ENCODE results near the gene PLXNA2. TPM values are rescaled to one million over a fixed set of nuclear protein-coding genes. Genes with fewer than 3 reads are reported as not detected.

The PLXNA2 gene
- 0.17 TPM for polyA plus RNA-seq (2013)

GRCh38 chr1:208243967-208244916 lies at the start of gene PLXNA2:
Gene PLXNA2 (minus strand): TSS chr1:208244384. CDS start chr1:208217922, 26,462 bp downstream.
- POLR2A ChIA-PET: no interaction called here
- peak; percentile 67 to 83 (median 76) for DNase-seq
- peaks cover 3 to 26% (median 24%) of the 10 kb centered on the region in 4 experiments for H3K4me1 ChIP-seq (ENCODE audit: control extremely low read depth in 1 of 4, control insufficient read depth in 4 of 4, insufficient read depth in 4 of 4, low read length in 3 of 4)

GRCh38 chr1:208292908-208293307 lies 48.7 kb upstream of the PLXNA2 start:
- no peak for DNase-seq
- Histone ChIP-seq H3K4me1 (ENCODE audit: control extremely low read depth in 1 of 4, control insufficient read depth in 4 of 4, insufficient read depth in 4 of 4, low read length in 3 of 4) (no peaks in the 10 kb centered on the region), H3K27me3 (replicated peaks in 2 of 5; ENCODE audit: control insufficient read depth in 4 of 5, insufficient read depth in 5 of 5, low read length in 4 of 5) (peaks cover 0 to 10% (median 2%) of the 10 kb centered on the region in 5 experiments), H3K36me3 (ENCODE audit: control insufficient read depth in 4 of 4, insufficient read depth in 4 of 4, low read length in 3 of 4) (no peaks in the 10 kb centered on the region), H3K27ac (ENCODE audit: insufficient read depth in 1 of 2, low read depth in 1 of 2, low read length in 2 of 2, poor library complexity in 1 of 2, severe bottlenecking in 2 of 2) (no peak overlapping the region), H3K4me3 (ENCODE audit: control insufficient read depth in 1 of 7, extremely low read depth in 1 of 7, insufficient read depth in 4 of 7, low read depth in 2 of 7, low read length in 6 of 7) (no peak overlapping the region), H3K9me3 (ENCODE audit: control extremely low read depth in 1 of 5, control insufficient read depth in 4 of 5, insufficient read depth in 2 of 5, low read depth in 1 of 5, low read length in 4 of 5) (no peaks in the 10 kb centered on the region)
- POLR2A ChIA-PET: no interaction called here
- 100% methylated on average over 1 of the region's 2 CpGs for WGBS (ENCODE audit: insufficient coverage)
- CTCF ChIA-PET: no interaction called here

More at GRCh38 chr1:208243967-208244916, at the start of gene PLXNA2:
- CTCF ChIA-PET: interaction anchor here (0.6 to 11.5 kb wide), 23 partner anchors 10 to 346 kb away, joined by 3 to 160 read pairs (median 4); no protein-coding TSS in a partner anchor
- H3K36me3 ChIP-seq (ENCODE audit: control insufficient read depth in 4 of 4, insufficient read depth in 4 of 4, low read length in 3 of 4): no peaks in the 10 kb centered on the region
- H3K9me3 ChIP-seq (ENCODE audit: control extremely low read depth in 1 of 5, control insufficient read depth in 4 of 5, insufficient read depth in 2 of 5, low read depth in 1 of 5, low read length in 4 of 5): no peaks in the 10 kb centered on the region
- no peak within 1 kb of the TSS for H3K27ac ChIP-seq (ENCODE audit: insufficient read depth in 1 of 2, low read depth in 1 of 2, low read length in 2 of 2, poor library complexity in 1 of 2, severe bottlenecking in 2 of 2)
- H3K4me3 ChIP-seq (ENCODE audit: control insufficient read depth in 1 of 7, extremely low read depth in 1 of 7, insufficient read depth in 4 of 7, low read depth in 2 of 7, low read length in 6 of 7): peak within 1 kb of the TSS; percentile 33 to 82 (median 69)
- H3K27me3 ChIP-seq (replicated peaks in 2 of 5; ENCODE audit: control insufficient read depth in 4 of 5, insufficient read depth in 5 of 5, low read length in 4 of 5): peaks cover 2 to 35% (median 20%) of the 10 kb centered on the region in 5 experiments
- WGBS (ENCODE audit: insufficient coverage): under 1% methylated on average over 55 of the region's 78 CpGs

- CTCF ChIA-PET: no interaction called here
- POLR2A ChIA-PET: no interaction called here
Observed at GRCh38 chr1:208291923-208292711, 47.9 kb upstream of the PLXNA2 start.

GRCh38 chr1:208291129-208291528 lies 46.9 kb upstream of the PLXNA2 start:
- 100% methylated on average over 2 of the region's 2 CpGs for WGBS (ENCODE audit: insufficient coverage)
- DNase-seq: no peak
- H3K27me3 ChIP-seq (replicated peaks in 2 of 5; ENCODE audit: control insufficient read depth in 4 of 5, insufficient read depth in 5 of 5, low read length in 4 of 5): peaks cover 0 to 10% (median 2%) of the 10 kb centered on the region in 5 experiments
- ChIA-PET CTCF (no interaction called here), POLR2A (no interaction called here)
- H3K27ac ChIP-seq (ENCODE audit: insufficient read depth in 1 of 2, low read depth in 1 of 2, low read length in 2 of 2, poor library complexity in 1 of 2, severe bottlenecking in 2 of 2): no peak overlapping the region
- no peaks in the 10 kb centered on the region for H3K9me3 ChIP-seq (ENCODE audit: control extremely low read depth in 1 of 5, control insufficient read depth in 4 of 5, insufficient read depth in 2 of 5, low read depth in 1 of 5, low read length in 4 of 5)
- no peaks in the 10 kb centered on the region for H3K4me1 ChIP-seq (ENCODE audit: control extremely low read depth in 1 of 4, control insufficient read depth in 4 of 4, insufficient read depth in 4 of 4, low read length in 3 of 4)
- H3K36me3 ChIP-seq (ENCODE audit: control insufficient read depth in 4 of 4, insufficient read depth in 4 of 4, low read length in 3 of 4): no peaks in the 10 kb centered on the region
- H3K4me3 ChIP-seq (ENCODE audit: control insufficient read depth in 1 of 7, extremely low read depth in 1 of 7, insufficient read depth in 4 of 7, low read depth in 2 of 7, low read length in 6 of 7): no peak overlapping the region

More at GRCh38 chr1:208291923-208292711, 47.9 kb upstream of the PLXNA2 start:
- 96% methylated on average over 4 of the region's 4 CpGs for WGBS (ENCODE audit: insufficient coverage)
- Histone ChIP-seq H3K36me3 (ENCODE audit: control insufficient read depth in 4 of 4, insufficient read depth in 4 of 4, low read length in 3 of 4) (no peaks in the 10 kb centered on the region), H3K27me3 (replicated peaks in 2 of 5; ENCODE audit: control insufficient read depth in 4 of 5, insufficient read depth in 5 of 5, low read length in 4 of 5) (peaks cover 0 to 10% (median 2%) of the 10 kb centered on the region in 5 experiments), H3K9me3 (ENCODE audit: control extremely low read depth in 1 of 5, control insufficient read depth in 4 of 5, insufficient read depth in 2 of 5, low read depth in 1 of 5, low read length in 4 of 5) (no peaks in the 10 kb centered on the region), H3K4me3 (ENCODE audit: control insufficient read depth in 1 of 7, extremely low read depth in 1 of 7, insufficient read depth in 4 of 7, low read depth in 2 of 7, low read length in 6 of 7) (no peak overlapping the region), H3K4me1 (ENCODE audit: control extremely low read depth in 1 of 4, control insufficient read depth in 4 of 4, insufficient read depth in 4 of 4, low read length in 3 of 4) (no peaks in the 10 kb centered on the region), H3K27ac (ENCODE audit: insufficient read depth in 1 of 2, low read depth in 1 of 2, low read length in 2 of 2, poor library complexity in 1 of 2, severe bottlenecking in 2 of 2) (no peak overlapping the region)
- no peak for DNase-seq

GRCh38 chr1:208289716-208290115 lies 45.5 kb upstream of the PLXNA2 start:
- Histone ChIP-seq H3K9me3 (ENCODE audit: control extremely low read depth in 1 of 5, control insufficient read depth in 4 of 5, insufficient read depth in 2 of 5, low read depth in 1 of 5, low read length in 4 of 5) (no peaks in the 10 kb centered on the region), H3K27me3 (replicated peaks in 2 of 5; ENCODE audit: control insufficient read depth in 4 of 5, insufficient read depth in 5 of 5, low read length in 4 of 5) (peaks cover 0 to 10% (median 2%) of the 10 kb centered on the region in 5 experiments), H3K4me1 (ENCODE audit: control extremely low read depth in 1 of 4, control insufficient read depth in 4 of 4, insufficient read depth in 4 of 4, low read length in 3 of 4) (no peaks in the 10 kb centered on the region), H3K4me3 (ENCODE audit: control insufficient read depth in 1 of 7, extremely low read depth in 1 of 7, insufficient read depth in 4 of 7, low read depth in 2 of 7, low read length in 6 of 7) (no peak overlapping the region), H3K27ac (ENCODE audit: insufficient read depth in 1 of 2, low read depth in 1 of 2, low read length in 2 of 2, poor library complexity in 1 of 2, severe bottlenecking in 2 of 2) (no peak overlapping the region), H3K36me3 (ENCODE audit: control insufficient read depth in 4 of 4, insufficient read depth in 4 of 4, low read length in 3 of 4) (no peaks in the 10 kb centered on the region)
- no peak for DNase-seq
- WGBS (ENCODE audit: insufficient coverage): no CpG with 5 or more reads among the region's 2 CpGs
- ChIA-PET POLR2A (no interaction called here), CTCF (no interaction called here)

GRCh38 chr1:208288495-208288894 lies 44.3 kb upstream of the PLXNA2 start:
- Histone ChIP-seq H3K36me3 (ENCODE audit: control insufficient read depth in 4 of 4, insufficient read depth in 4 of 4, low read length in 3 of 4) (no peaks in the 10 kb centered on the region), H3K4me1 (ENCODE audit: control extremely low read depth in 1 of 4, control insufficient read depth in 4 of 4, insufficient read depth in 4 of 4, low read length in 3 of 4) (no peaks in the 10 kb centered on the region), H3K27me3 (replicated peaks in 2 of 5; ENCODE audit: control insufficient read depth in 4 of 5, insufficient read depth in 5 of 5, low read length in 4 of 5) (peaks cover 0 to 6% (median 0%) of the 10 kb centered on the region in 5 experiments), H3K4me3 (ENCODE audit: control insufficient read depth in 1 of 7, extremely low read depth in 1 of 7, insufficient read depth in 4 of 7, low read depth in 2 of 7, low read length in 6 of 7) (no peak overlapping the region), H3K27ac (ENCODE audit: insufficient read depth in 1 of 2, low read depth in 1 of 2, low read length in 2 of 2, poor library complexity in 1 of 2, severe bottlenecking in 2 of 2) (no peak overlapping the region), H3K9me3 (ENCODE audit: control extremely low read depth in 1 of 5, control insufficient read depth in 4 of 5, insufficient read depth in 2 of 5, low read depth in 1 of 5, low read length in 4 of 5) (no peaks in the 10 kb centered on the region)
- ChIA-PET POLR2A (no interaction called here), CTCF (no interaction called here)
- DNase-seq: no peak
- WGBS (ENCODE audit: insufficient coverage): 97% methylated on average over 4 of the region's 4 CpGs

All from common myeloid progenitor, CD34-positive (primary cell).